Left lung (tissue), 10 donors: ENCODE data around the gene SLIT3. TPM values are rescaled to one million over a fixed set of nuclear protein-coding genes. Genes with fewer than 3 reads are reported as not detected.

Experiments
- ATAC-seq: fragments of 200-7000 bp; cut with Tn5 transposase; one replicate; pipeline ENCODE4 v1.9.1; 2020; ENCODE audit warnings: moderate library complexity
- DNase-seq, 4 donors: peaks; one replicate each; pipeline ENCODE4 v3.0.0-alpha.2; 2013 to 2020
- H3K27ac ChIP-seq, 2 donors: fragments of 200-600 bp; sonication (generic) in 1 of 2; one replicate each; pipeline versions ENCODE4 v1.5.0 to v1.8.0; 2020 to 2021
- H3K27me3 ChIP-seq, 2 donors: fragments of 200-600 bp; sonication (generic) in 1 of 2; one replicate each; pipeline versions ENCODE4 v1.5.0 to v1.8.0; 2020 to 2021
- H3K36me3 ChIP-seq, 2 donors: fragments of 200-600 bp; sonication (generic) in 1 of 2; one replicate each; pipeline versions ENCODE4 v1.5.0 to v1.8.0; 2020 to 2021
- H3K4me1 ChIP-seq, 2 donors: fragments of 200-600 bp; one replicate each; pipeline ENCODE4 v1.8.0; 2021
- H3K4me3 ChIP-seq, 2 donors: fragments of 200-600 bp; sonication (generic) in 1 of 2; one replicate each; pipeline versions ENCODE4 v1.5.0 to v1.8.0; 2020 to 2021; ENCODE audit warnings: mild to moderate bottlenecking in 1 of 2
- H3K9me3 ChIP-seq, 2 donors: fragments of 200-600 bp; sonication (generic) in 1 of 2; one replicate each; pipeline versions ENCODE4 v1.5.0 to v1.8.0; 2020 to 2021
- intact Hi-C, 2 donors: fragments of 100-400 bp; cut with DNase I; formaldehyde crosslinking; loops; one replicate each; pipeline versions ENCODE4 v1.11.2 to v1.14.2; 2022
- polyA plus RNA-seq, 6 donors: library from polyadenylated mRNA; unstranded; fragments of 120-200 nt; gene quantifications; one replicate each; pipeline ENCODE4 v1.2.1, GENCODE V29; 2013; ENCODE audit not compliant: insufficient read length in 6 of 6
- total RNA-seq, 2 donors: library from RNA; stranded (reverse); fragmentation: NEBNext Ultra II Directional; extraction: Animal tissue kit (Norgen Biotek cat#: 25700); gene quantifications; one replicate each; pipeline ENCODE4 v1.2.1, GENCODE V29; 2021
- TF ChIP-seq, protein P1 (sequence below), 2 donors: fragments of 200-600 bp; sonication (generic) in 1 of 2; IDR thresholded peaks; one replicate each; pipeline versions ENCODE4 v1.5.0 to v1.8.0; 2021; ENCODE audit warnings: antibody characterized with exemption in 2 of 2
- donor health status: DM: no; HTN: yes; CAD: no.
- donor health status: DM: no; HTN: no; CAD: no.

SLIT3 gene
- total and polyA plus RNA-seq, 8 donors, result 37.6 to 77.1 (median 45.9) TPM

DNA sequence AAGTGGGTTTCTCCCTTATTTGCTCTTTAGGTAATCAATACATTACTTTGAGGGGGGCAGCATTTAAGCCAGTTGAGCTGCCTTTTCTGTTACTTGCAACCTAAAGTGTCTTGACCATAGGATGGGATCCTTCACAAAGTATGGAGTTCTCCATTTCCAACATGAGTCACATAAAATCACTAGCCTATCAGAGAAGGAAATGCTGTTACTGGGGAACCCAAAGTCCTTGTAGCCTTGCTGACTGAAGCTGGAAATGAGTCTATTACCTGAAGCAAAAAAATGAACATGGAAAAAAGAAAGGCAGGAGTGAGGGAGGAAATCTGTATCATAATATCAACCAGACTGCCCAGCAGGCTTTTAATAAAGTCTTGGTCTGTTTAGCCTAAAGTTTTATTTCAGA lies 42.8 kb upstream of the SLIT3 start:
- DNase-seq, result no peak
- ATAC-seq, result no peak
- H3K27me3 ChIP-seq, result no peaks in the 10 kb centered on the region
- no peaks in the 10 kb centered on the region for H3K4me1 ChIP-seq
- H3K36me3 ChIP-seq, result no peaks in the 10 kb centered on the region
- no peaks in the 10 kb centered on the region for H3K9me3 ChIP-seq
- intact Hi-C loops, result no loop called here
- H3K27ac ChIP-seq, result no peak overlapping the region
- TF ChIP-seq, protein P1, sequence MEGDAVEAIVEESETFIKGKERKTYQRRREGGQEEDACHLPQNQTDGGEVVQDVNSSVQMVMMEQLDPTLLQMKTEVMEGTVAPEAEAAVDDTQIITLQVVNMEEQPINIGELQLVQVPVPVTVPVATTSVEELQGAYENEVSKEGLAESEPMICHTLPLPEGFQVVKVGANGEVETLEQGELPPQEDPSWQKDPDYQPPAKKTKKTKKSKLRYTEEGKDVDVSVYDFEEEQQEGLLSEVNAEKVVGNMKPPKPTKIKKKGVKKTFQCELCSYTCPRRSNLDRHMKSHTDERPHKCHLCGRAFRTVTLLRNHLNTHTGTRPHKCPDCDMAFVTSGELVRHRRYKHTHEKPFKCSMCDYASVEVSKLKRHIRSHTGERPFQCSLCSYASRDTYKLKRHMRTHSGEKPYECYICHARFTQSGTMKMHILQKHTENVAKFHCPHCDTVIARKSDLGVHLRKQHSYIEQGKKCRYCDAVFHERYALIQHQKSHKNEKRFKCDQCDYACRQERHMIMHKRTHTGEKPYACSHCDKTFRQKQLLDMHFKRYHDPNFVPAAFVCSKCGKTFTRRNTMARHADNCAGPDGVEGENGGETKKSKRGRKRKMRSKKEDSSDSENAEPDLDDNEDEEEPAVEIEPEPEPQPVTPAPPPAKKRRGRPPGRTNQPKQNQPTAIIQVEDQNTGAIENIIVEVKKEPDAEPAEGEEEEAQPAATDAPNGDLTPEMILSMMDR (IDR thresholded peaks at IDR 0.05), result no peak
- no peak overlapping the region for H3K4me3 ChIP-seq

DNA sequence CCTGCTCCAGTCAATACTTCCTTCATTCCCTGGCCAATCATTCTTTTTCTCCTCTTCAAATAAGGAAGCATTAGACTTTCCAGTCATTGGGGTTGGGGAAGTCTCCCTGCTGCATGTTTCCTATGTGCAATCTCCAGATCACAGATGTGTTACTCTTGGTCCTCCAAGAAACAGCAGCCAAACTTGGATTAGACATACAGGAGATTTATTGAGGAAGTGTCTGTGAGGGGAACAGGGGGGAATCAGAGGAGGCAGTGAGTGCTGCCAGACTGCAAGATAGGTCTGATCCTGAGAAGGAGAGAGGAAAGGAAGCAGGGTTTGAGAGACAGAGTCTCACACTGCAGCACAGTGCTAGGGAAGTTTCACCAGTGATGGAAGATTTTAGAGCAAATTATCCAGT lies 40.6 kb upstream of the SLIT3 start:
- intact Hi-C loops, result no loop called here
- no peak for DNase-seq
- Histone ChIP-seq H3K4me1 (no peaks in the 10 kb centered on the region), H3K4me3 (no peak overlapping the region), H3K9me3 (no peaks in the 10 kb centered on the region), H3K27me3 (no peaks in the 10 kb centered on the region), H3K27ac (no peak overlapping the region), H3K36me3 (no peaks in the 10 kb centered on the region)
- ATAC-seq, result no peak
- TF ChIP-seq, protein P1 (IDR thresholded peaks at IDR 0.05), result no peak

DNA sequence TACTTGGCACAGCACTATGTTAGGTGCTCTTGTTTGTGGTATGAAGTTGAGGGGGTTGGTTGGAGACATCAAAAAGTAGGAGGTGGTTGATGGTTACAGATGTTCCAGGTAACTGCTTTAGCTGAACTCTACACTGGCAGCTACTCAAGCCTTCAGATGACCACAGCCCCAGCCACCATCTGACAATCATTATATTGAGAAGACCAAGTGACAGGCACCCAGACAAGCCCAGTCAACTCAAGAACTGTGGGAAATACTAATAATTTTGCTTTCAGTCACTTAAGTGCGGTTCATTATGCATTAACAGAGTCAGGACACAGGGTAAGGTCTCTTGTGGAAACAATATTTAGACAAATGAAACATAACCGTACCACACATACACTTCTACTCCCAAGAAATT lies 38.9 kb upstream of the SLIT3 start:
- H3K27me3 ChIP-seq, result no peaks in the 10 kb centered on the region
- no peaks in the 10 kb centered on the region for H3K4me1 ChIP-seq
- intact Hi-C loops, result no loop called here
- ATAC-seq, result no peak
- DNase-seq, result no peak
- no peaks in the 10 kb centered on the region for H3K36me3 ChIP-seq
- TF ChIP-seq, protein P1 (IDR thresholded peaks at IDR 0.05), result no peak
- H3K4me3 ChIP-seq, result no peak overlapping the region
- H3K27ac ChIP-seq, result no peak overlapping the region
- H3K9me3 ChIP-seq, result no peaks in the 10 kb centered on the region

DNA sequence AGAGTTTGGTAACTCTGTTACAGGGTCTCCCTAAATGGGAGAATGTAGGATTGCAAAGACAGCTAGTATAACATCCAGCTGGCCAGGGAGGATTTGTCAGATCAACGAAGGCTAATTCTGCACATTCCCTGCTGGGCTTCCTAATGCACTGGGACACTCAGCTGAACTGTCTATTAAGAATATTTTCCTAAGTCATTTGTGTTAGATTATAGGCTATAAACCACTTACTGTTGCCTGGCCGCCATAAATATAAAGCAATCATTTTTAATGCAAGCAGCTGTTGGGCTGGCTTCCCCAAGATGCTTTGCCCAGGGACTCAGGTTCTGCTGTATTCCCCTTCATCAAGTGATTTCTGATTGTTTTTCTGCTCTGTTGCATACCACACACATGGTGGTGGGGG lies 35.3 kb upstream of the SLIT3 start:
- intact Hi-C loops, result no loop called here
- Histone ChIP-seq H3K9me3 (no peaks in the 10 kb centered on the region), H3K27ac (no peak overlapping the region), H3K27me3 (no peaks in the 10 kb centered on the region), H3K4me3 (no peak overlapping the region), H3K4me1 (no peaks in the 10 kb centered on the region), H3K36me3 (no peaks in the 10 kb centered on the region)
- DNase-seq, result peak in 1 of 4 donors; percentile 3
- no peak for ATAC-seq
- TF ChIP-seq, protein P1 (IDR thresholded peaks at IDR 0.05), result no peak

DNA sequence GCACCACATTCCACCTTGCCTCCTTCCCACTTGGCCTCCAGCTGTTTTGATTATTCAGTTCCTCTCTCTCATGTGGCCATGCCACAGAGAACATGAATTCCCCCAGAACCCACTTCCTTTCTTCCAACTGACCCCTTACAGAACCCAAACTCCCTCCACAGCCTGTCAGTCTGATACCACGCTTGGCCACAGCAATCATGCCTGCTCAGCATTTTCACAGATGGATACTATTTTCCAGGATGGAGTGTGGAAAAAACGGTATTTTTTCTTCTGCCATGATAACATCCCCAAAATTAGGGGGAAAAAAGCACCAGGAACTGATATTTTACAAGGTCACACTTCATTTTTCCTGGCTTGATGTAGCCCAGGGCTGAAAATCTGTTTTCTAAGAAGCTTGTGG lies 34.9 kb upstream of the SLIT3 start:
- Histone ChIP-seq H3K4me1 (no peaks in the 10 kb centered on the region), H3K4me3 (no peak overlapping the region), H3K27ac (no peak overlapping the region), H3K27me3 (no peaks in the 10 kb centered on the region), H3K36me3 (no peaks in the 10 kb centered on the region), H3K9me3 (no peaks in the 10 kb centered on the region)
- DNase-seq, result no peak
- intact Hi-C loops, result no loop called here
- TF ChIP-seq, protein P1 (IDR thresholded peaks at IDR 0.05), result no peak
- no peak for ATAC-seq
